Fibroblast of skin of right quadriceps (primary cell): ENCODE data around the gene PANK4.

Experiments
- DNase-seq: peaks from one replicate; pipeline ENCODE4 v3.0.0-alpha.2; 2013

The PANK4 gene

GRCh38 chr1:2508751-2509150 is 17.6 kb downstream of the PANK4 start:
- no peak for DNase-seq

- no peak for DNase-seq
Measured at GRCh38 chr1:2508180-2508579, 18.2 kb downstream of the PANK4 start.

- no peak for DNase-seq
Measured at GRCh38 chr1:2507744-2508155, 18.6 kb downstream of the PANK4 start.

- no peak for DNase-seq
Measured at GRCh38 chr1:2506901-2507565, 19.4 kb downstream of the PANK4 start.

- no peak for DNase-seq
Measured at GRCh38 chr1:2506007-2506860, 20.2 kb downstream of the PANK4 start.

GRCh38 chr1:2505461-2505994 is 20.9 kb downstream of the PANK4 start:
- DNase-seq: no peak

- DNase-seq: no peak
Measured at GRCh38 chr1:2504949-2505272, 21.5 kb downstream of the PANK4 start.

- no peak for DNase-seq
Measured at GRCh38 chr1:2504225-2504948, 22.0 kb downstream of the PANK4 start.

- no peak for DNase-seq
Measured at GRCh38 chr1:2503554-2504224, 22.7 kb downstream of the PANK4 start.

GRCh38 chr1:2502661-2503553 is 23.5 kb downstream of the PANK4 start:
- no peak for DNase-seq

GRCh38 chr1:2502210-2502609 is 24.2 kb downstream of the PANK4 start:
- no peak for DNase-seq

- DNase-seq: no peak
Measured at GRCh38 chr1:2501820-2502119, 24.6 kb downstream of the PANK4 start.

- no peak for DNase-seq
Measured at GRCh38 chr1:2501041-2501819, 25.2 kb downstream of the PANK4 start.

GRCh38 chr1:2499986-2500596 is 26.3 kb downstream of the PANK4 start:
- DNase-seq: no peak

- DNase-seq: no peak
Measured at GRCh38 chr1:2499260-2499659, 27.1 kb downstream of the PANK4 start.

GRCh38 chr1:2498648-2499047 is 27.7 kb downstream of the PANK4 start:
- DNase-seq: no peak

- no peak for DNase-seq
Measured at GRCh38 chr1:2497891-2498290, 28.5 kb downstream of the PANK4 start.

GRCh38 chr1:2496746-2497145 is 29.6 kb downstream of the PANK4 start:
- DNase-seq: no peak

GRCh38 chr1:2496087-2496622 is 30.2 kb downstream of the PANK4 start:
- no peak for DNase-seq

GRCh38 chr1:2495546-2495945 is 30.9 kb downstream of the PANK4 start:
- no peak for DNase-seq

GRCh38 chr1:2495026-2495425 is 31.4 kb downstream of the PANK4 start:
- DNase-seq: no peak
